CD8-positive, alpha-beta memory T cell (primary cell): ENCODE results near the gene ADIPOR2. TPM values are rescaled to one million over a fixed set of nuclear protein-coding genes. Genes with fewer than 3 reads are reported as not detected.
"Not testable (repeated sequence)": the region's sequence is repeated elsewhere in the genome, so short reads cannot be mapped to it uniquely, and the experiment has no call there.

ENCODE experiments used
- CTCF ChIA-PET: fragments of 350-600 bp; sonication (Branson Sonifier 250); formaldehyde crosslinking; loops from one replicate; lab custom pipeline; 2021; ENCODE audit warnings: antibody characterized with exemption; lab: Charles Lee
- POLR2A ChIA-PET: fragments of 350-600 bp; sonication (Branson Sonifier 250); formaldehyde crosslinking; loops from one replicate; lab custom pipeline; 2021; ENCODE audit warnings: antibody characterized with exemption; lab: Charles Lee
- DNase-seq, 5 donors: peaks; one replicate each; pipeline versions ENCODE4 v3.0.0 to v3.0.0-alpha.2; 2020 to 2022; ENCODE audit warnings: mixed read lengths in 1 of 5
- H3K27ac ChIP-seq: one replicate; pipeline ENCODE4 v1.7.0; 2013; ENCODE audit warnings: low read depth, mild to moderate bottlenecking, low read length, moderate library complexity
- H3K27me3 ChIP-seq: 2 replicates; pipeline ENCODE4 v1.7.0; 2013; ENCODE audit warnings: low read length, mild to moderate bottlenecking; ENCODE audit not compliant: insufficient read depth, poor library complexity, severe bottlenecking
- H3K36me3 ChIP-seq: 2 replicates; pipeline ENCODE4 v1.7.0; 2013; ENCODE audit warnings: mild to moderate bottlenecking, low read length, moderate library complexity; ENCODE audit not compliant: insufficient read depth
- H3K4me1 ChIP-seq: 2 replicates; pipeline ENCODE4 v1.7.0; 2013; ENCODE audit warnings: mild to moderate bottlenecking, low read length, moderate library complexity; ENCODE audit not compliant: insufficient read depth
- H3K4me3 ChIP-seq: 2 replicates; pipeline ENCODE4 v1.7.0; 2013; ENCODE audit warnings: mild to moderate bottlenecking, low read length
- H3K9me3 ChIP-seq: 2 replicates; pipeline ENCODE4 v1.7.0; 2013; ENCODE audit warnings: mild to moderate bottlenecking, low read length
- H3K27ac Mint-ChIP-seq, 8 donors: one replicate each; pipeline ENCODE4 v1.8.0; 2020 to 2021; ENCODE audit warnings: mixed read lengths in 8 of 8, mild to moderate bottlenecking in 6 of 8, inconsistent platforms in 3 of 8, moderate library complexity in 3 of 8
- H3K27me3 Mint-ChIP-seq, 2 donors: one replicate each; pipeline ENCODE4 v1.8.0; 2020 to 2021; ENCODE audit warnings: mixed read lengths in 2 of 2, mild to moderate bottlenecking in 1 of 2, moderate library complexity in 1 of 2
- H3K36me3 Mint-ChIP-seq, 3 donors: one replicate each; pipeline ENCODE4 v1.8.0; 2020 to 2021; ENCODE audit warnings: mixed read lengths in 3 of 3, inconsistent platforms in 1 of 3, mild to moderate bottlenecking in 1 of 3
- H3K4me1 Mint-ChIP-seq, 3 donors: one replicate each; pipeline ENCODE4 v1.8.0; 2020 to 2021; ENCODE audit warnings: mixed read lengths in 3 of 3, inconsistent platforms in 1 of 3, mild to moderate bottlenecking in 1 of 3
- H3K4me3 Mint-ChIP-seq, 7 donors: one replicate each; pipeline ENCODE4 v1.8.0; 2020 to 2021; ENCODE audit warnings: mixed read lengths in 7 of 7, mild to moderate bottlenecking in 6 of 7, moderate library complexity in 4 of 7, inconsistent platforms in 2 of 7
- H3K9me3 Mint-ChIP-seq, 5 donors: one replicate each; pipeline ENCODE4 v1.8.0; 2020 to 2022; ENCODE audit warnings: mixed read lengths in 5 of 5, mild to moderate bottlenecking in 3 of 5, moderate library complexity in 2 of 5, inconsistent platforms in 1 of 5
- polyA plus RNA-seq: library from polyadenylated mRNA; unstranded; fragments of 300-500 nt; fragmentation: Illumina TruSeq; gene quantifications from one replicate; pipeline ENCODE4 v1.2.3, GENCODE V29; 2021
- total RNA-seq, 2 experiments: library from RNA; stranded (reverse); gene quantifications; one replicate each; pipeline ENCODE4 v1.2.3, GENCODE V29; 2021

The ADIPOR2 gene
- total and polyA plus RNA-seq, 3 experiments from 2014 or later, result 2.4 to 63.9 (median 54.1) TPM

DNA sequence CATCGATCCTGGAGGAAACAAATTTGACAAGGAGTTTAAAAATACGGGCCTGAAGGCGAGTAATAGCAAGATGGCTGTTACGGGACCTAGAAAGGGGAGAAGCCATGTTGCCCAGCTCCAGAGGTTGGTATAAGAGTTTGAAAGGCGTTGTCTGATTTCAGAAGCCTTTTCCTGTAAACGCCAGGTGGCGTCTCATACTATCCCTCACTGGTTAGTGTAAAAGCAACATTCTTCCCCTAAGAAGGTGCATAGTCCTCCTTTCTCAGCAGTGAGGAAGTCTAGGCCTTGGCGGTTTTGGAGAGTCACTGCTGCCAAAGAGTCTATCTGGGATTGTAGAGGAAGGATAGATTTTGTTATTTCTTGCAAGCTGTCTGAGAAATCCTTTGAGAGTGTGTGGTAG lies 20.0 kb downstream of the ADIPOR2 start:
- H3K4me1 ChIP-seq, H3K27me3 ChIP-seq, CTCF ChIA-PET, H3K27me3 Mint-ChIP-seq, H3K4me3 Mint-ChIP-seq, DNase-seq, H3K9me3 ChIP-seq, H3K4me3 ChIP-seq, H3K36me3 ChIP-seq, POLR2A ChIA-PET, H3K27ac ChIP-seq: not testable (repeated sequence)
- Mint-ChIP-seq H3K4me1 (peaks cover 50 to 76% (median 71%) of the 10 kb centered on the region in 3 donors), H3K27ac (peak overlapping the region in 3 of 8 donors; percentile 3 to 21 (median 17)), H3K9me3 (peaks cover 4 to 10% (median 4%) of the 10 kb centered on the region in 5 donors), H3K36me3 (peaks cover 14 to 19% (median 19%) of the 10 kb centered on the region in 3 donors)

DNA sequence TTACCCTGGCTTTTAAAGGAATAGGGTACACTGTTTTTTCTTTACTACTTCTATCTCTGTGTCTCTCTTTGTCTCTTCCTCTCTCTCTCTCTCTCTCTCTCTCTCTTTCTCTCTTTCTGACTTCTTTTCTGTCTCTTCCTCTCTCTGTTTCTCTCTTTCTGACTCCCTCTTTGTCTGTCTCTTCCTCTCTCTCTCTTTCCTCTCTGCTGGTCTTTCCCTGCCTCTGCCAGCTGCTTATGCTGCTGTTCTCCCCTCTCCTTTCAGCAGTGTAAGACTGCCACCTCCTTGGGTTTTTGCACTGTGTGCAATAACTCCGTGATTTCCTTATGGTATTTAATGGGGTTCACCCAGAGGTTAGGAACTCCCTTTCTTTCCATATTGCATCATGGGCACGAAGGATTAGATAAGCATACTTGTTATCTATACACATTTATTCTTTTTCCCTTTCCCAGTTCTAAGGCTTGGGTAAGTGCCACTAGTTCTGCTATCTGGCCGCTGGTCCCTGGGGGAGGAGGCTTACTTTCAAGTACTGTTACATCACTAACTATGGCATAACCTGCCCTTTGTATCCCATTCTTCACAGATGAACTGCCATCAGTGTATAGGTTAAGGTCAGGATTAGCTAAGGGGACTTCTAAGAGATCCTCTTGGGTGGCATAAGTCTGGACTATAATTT lies 20.8 kb downstream of the ADIPOR2 start:
- POLR2A ChIA-PET, H3K4me1 ChIP-seq, DNase-seq, H3K9me3 ChIP-seq, H3K36me3 ChIP-seq, H3K27me3 Mint-ChIP-seq, H3K4me3 Mint-ChIP-seq, H3K27ac ChIP-seq, CTCF ChIA-PET, H3K4me3 ChIP-seq, H3K27me3 ChIP-seq: not testable (repeated sequence)
- Mint-ChIP-seq H3K36me3 (peaks cover 17 to 22% (median 22%) of the 10 kb centered on the region in 3 donors), H3K4me1 (peaks cover 50 to 76% (median 71%) of the 10 kb centered on the region in 3 donors), H3K9me3 (peaks cover 4 to 11% (median 5%) of the 10 kb centered on the region in 5 donors), H3K27ac (peak overlapping the region in 4 of 8 donors; percentile 17 to 88 (median 54))

DNA sequence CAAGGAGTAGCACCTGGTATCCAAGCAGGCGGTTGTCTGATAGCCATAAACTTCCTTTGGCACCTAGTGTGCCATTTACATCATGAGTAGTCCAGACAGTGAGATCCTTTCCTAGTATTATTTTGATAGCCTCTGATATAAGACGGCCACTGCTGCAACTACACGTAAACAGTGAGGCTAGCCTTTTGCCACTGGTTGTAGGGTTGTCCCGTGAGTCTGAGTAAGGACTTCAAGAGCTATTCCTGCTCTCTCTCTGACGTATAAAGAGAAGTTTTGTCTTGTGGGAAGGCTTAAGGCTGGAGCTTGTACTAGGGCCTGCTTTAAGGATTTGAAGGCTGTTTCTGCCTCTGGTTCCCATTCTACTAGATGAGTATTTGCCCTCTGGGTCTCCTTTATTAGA lies 21.4 kb downstream of the ADIPOR2 start:
- H3K27ac Mint-ChIP-seq, DNase-seq, POLR2A ChIA-PET, H3K4me3 Mint-ChIP-seq, H3K27me3 ChIP-seq, H3K36me3 ChIP-seq, H3K4me1 ChIP-seq, H3K9me3 ChIP-seq, H3K27ac ChIP-seq, H3K27me3 Mint-ChIP-seq, CTCF ChIA-PET, H3K4me3 ChIP-seq: not testable (repeated sequence)
- Mint-ChIP-seq H3K9me3 (peaks cover 4 to 11% (median 5%) of the 10 kb centered on the region in 5 donors), H3K36me3 (peaks cover 17 to 22% (median 20%) of the 10 kb centered on the region in 3 donors), H3K4me1 (peaks cover 47 to 76% (median 71%) of the 10 kb centered on the region in 3 donors)

DNA sequence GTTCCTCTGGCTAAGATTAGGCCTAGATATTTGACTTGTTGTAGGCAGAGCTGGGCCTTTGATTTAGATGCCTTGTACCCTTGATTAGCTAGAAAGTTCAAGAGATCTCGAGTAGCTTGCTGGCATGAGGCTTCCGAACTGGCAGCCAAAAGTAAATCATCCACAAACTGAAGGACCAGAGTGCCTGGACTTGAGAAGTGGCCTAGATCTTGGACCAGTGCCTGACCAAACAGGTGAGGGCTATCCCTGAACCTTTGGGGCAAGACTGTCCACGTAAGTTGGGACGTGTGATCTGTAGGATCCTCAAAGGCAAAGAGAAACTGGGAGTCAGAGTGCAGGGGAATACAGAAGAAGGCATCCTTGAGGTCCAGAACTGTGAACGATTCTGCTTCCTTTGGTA lies 22.0 kb downstream of the ADIPOR2 start:
- CTCF ChIA-PET, result not testable (repeated sequence)

DNA sequence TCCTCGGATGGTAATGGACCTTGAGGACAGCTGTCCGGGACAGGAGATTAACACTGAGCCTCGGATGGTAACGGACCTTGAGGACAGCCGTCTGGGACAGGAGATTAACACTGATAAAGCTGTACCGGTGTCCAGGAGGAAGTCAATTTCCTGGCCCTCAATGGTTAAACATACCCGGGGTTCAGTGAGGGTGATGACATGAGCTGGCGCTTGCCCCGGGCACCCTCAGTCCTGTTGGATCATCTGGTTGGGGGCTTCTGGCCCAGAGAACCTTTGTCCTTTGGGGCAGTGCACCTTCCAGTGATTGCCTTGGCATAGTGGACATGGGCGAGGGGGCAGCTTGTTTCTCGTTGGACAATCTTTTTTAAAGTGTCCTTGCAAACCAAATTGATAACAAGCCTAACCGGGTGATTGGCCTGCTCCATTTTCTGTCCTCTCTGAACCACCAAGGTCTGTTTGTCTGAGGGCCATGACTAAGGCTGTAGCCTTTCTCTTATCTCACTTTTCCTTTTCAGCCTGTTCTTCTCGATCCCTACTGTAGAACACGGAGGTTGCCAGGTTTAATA lies 23.0 kb downstream of the ADIPOR2 start:
- Mint-ChIP-seq H3K4me1 (peaks cover 44 to 76% (median 71%) of the 10 kb centered on the region in 3 donors), H3K36me3 (peaks cover 17 to 22% (median 20%) of the 10 kb centered on the region in 3 donors), H3K9me3 (peaks cover 4 to 11% (median 5%) of the 10 kb centered on the region in 5 donors)
- H3K27ac ChIP-seq, result peak overlapping the region; percentile 35
- H3K27me3 Mint-ChIP-seq, H3K4me3 Mint-ChIP-seq, POLR2A ChIA-PET, H3K27me3 ChIP-seq, H3K27ac Mint-ChIP-seq, H3K4me1 ChIP-seq, DNase-seq, H3K9me3 ChIP-seq, H3K4me3 ChIP-seq, H3K36me3 ChIP-seq, CTCF ChIA-PET: not testable (repeated sequence)

More for the DNA sequence above, 22.0 kb downstream of the ADIPOR2 start:
- Mint-ChIP-seq H3K4me1 (peaks cover 46 to 77% (median 69%) of the 10 kb centered on the region in 3 donors), H3K9me3 (peaks cover 4 to 11% (median 5%) of the 10 kb centered on the region in 5 donors), H3K36me3 (peaks cover 17 to 22% (median 20%) of the 10 kb centered on the region in 3 donors)
- POLR2A ChIA-PET, H3K4me3 ChIP-seq, H3K9me3 ChIP-seq, DNase-seq, H3K4me1 ChIP-seq, H3K27ac ChIP-seq, H3K27ac Mint-ChIP-seq, H3K36me3 ChIP-seq, H3K27me3 Mint-ChIP-seq, H3K4me3 Mint-ChIP-seq, H3K27me3 ChIP-seq: not testable (repeated sequence)

DNA sequence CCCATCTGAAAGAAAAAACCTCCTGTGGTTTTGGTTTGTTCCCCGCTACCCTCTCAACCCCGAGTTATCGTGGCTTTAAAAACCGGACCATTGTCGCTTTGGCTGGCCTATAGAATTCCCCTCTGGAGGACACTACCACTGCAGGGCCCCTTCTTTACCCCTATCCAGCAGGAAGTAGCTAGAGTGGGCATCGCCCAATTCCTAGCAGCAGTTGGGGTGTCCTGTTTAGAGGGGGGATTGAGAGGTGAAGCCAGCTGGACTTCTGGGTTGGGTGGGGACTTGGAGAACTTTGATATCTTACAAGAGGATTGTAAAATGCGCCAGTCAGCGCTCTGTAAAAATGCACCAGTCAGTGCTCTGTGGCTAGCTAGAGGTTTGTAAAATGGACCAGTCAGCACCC lies 24.6 kb downstream of the ADIPOR2 start:
- not testable (repeated sequence) for H3K4me3 Mint-ChIP-seq, H3K27ac ChIP-seq

DNA sequence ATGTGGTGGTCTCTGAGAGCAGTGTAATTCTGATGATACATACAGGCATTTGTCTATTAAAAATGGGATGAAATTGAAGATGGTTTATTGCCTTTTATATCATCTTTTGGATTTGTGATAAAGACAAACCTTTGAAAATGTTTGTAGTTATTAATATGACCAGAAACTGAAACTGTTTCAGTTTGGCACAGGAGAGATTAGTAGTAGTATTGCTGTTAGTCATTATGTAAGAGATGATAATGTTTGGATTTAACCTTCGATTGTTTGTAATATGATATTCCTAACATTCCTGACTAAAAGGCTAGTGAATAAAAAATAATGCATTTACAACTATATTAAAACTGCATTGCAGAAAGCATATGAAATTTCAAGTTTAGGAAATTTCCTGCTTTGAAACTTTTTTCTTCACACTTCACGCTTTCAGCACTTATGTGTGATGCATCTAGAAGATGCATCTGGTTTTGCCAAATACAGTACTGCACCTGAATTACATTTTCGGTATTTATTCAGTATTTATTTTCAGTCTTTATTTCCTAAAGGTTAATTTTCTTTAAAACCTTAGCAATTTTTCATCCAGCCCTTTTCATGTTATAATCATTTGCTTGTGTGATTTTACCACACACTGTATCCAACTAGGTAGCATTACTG lies 25.5 kb downstream of the ADIPOR2 start:
- H3K4me3 Mint-ChIP-seq, result peak overlapping the region in 6 of 7 donors; percentile 2 to 82 (median 52)
- Histone ChIP-seq H3K27me3 (no peaks in the 10 kb centered on the region), H3K36me3 (no peaks in the 10 kb centered on the region), H3K4me3 (no peak overlapping the region), H3K4me1 (peaks cover 7% of the 10 kb centered on the region), H3K9me3 (peaks cover 5% of the 10 kb centered on the region), H3K27ac (no peak overlapping the region)
- DNase-seq, result no peak
- H3K27me3 Mint-ChIP-seq, result no peaks in the 10 kb centered on the region
- H3K27ac Mint-ChIP-seq, result peak overlapping the region in 6 of 8 donors; percentile 4 to 89 (median 66)
- H3K9me3 Mint-ChIP-seq, result peaks cover 4 to 11% (median 5%) of the 10 kb centered on the region in 5 donors
- ChIA-PET POLR2A (no interaction called here), CTCF (no interaction called here)
- peaks cover 44 to 69% (median 68%) of the 10 kb centered on the region in 3 donors for H3K4me1 Mint-ChIP-seq
- peaks cover 17 to 22% (median 20%) of the 10 kb centered on the region in 3 donors for H3K36me3 Mint-ChIP-seq

More for the DNA sequence above, 24.6 kb downstream of the ADIPOR2 start:
- H3K9me3 ChIP-seq, H3K4me3 ChIP-seq, H3K27me3 ChIP-seq, DNase-seq, CTCF ChIA-PET, POLR2A ChIA-PET, H3K4me1 ChIP-seq, H3K27me3 Mint-ChIP-seq, H3K36me3 ChIP-seq: not testable (repeated sequence)
- peaks cover 17 to 22% (median 20%) of the 10 kb centered on the region in 3 donors for H3K36me3 Mint-ChIP-seq
- H3K4me1 Mint-ChIP-seq, result peaks cover 47 to 72% (median 70%) of the 10 kb centered on the region in 3 donors
- peak overlapping the region in 2 of 8 donors; percentile 4 to 12 for H3K27ac Mint-ChIP-seq
- H3K9me3 Mint-ChIP-seq, result peaks cover 4 to 11% (median 5%) of the 10 kb centered on the region in 5 donors

DNA sequence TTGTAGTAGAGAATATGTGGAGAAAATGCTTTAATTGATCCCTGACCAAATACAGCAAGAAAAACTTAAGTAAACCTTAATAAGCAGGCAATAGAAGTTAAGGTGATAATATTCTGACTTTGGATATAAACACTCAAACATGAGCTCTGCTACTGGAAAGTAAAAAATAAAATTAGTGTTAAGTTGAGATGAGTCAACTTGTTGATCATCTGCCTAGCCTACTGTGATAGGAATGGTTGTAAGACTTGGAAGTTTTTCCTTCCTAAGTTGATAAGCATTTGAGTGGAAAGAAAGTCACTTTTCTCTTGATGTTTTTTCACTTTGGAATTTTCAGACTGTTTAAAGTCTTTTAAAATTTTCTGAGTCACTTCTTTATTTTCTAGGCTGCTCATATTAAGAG lies 26.0 kb downstream of the ADIPOR2 start:
- no peak overlapping the region for H3K4me3 Mint-ChIP-seq
- DNase-seq, result no peak
- H3K27ac ChIP-seq, result no peak overlapping the region
- H3K36me3 ChIP-seq, result no peaks in the 10 kb centered on the region
- H3K36me3 Mint-ChIP-seq, result peaks cover 17 to 22% (median 20%) of the 10 kb centered on the region in 3 donors
- POLR2A ChIA-PET, result no interaction called here
- peaks cover 44 to 69% (median 68%) of the 10 kb centered on the region in 3 donors for H3K4me1 Mint-ChIP-seq
- CTCF ChIA-PET, result no interaction called here
- H3K9me3 ChIP-seq, result peaks cover 5% of the 10 kb centered on the region
- H3K9me3 Mint-ChIP-seq, result peaks cover 4 to 11% (median 5%) of the 10 kb centered on the region in 5 donors
- H3K4me3 ChIP-seq, result no peak overlapping the region
- H3K27ac Mint-ChIP-seq, result peak overlapping the region in 1 of 8 donors; percentile 5
- H3K4me1 ChIP-seq, result peaks cover 7% of the 10 kb centered on the region
- H3K27me3 ChIP-seq, result no peaks in the 10 kb centered on the region
- H3K27me3 Mint-ChIP-seq, result no peaks in the 10 kb centered on the region
